ENCODE results near the gene ATG9B.

ATG9B gene

DNA sequence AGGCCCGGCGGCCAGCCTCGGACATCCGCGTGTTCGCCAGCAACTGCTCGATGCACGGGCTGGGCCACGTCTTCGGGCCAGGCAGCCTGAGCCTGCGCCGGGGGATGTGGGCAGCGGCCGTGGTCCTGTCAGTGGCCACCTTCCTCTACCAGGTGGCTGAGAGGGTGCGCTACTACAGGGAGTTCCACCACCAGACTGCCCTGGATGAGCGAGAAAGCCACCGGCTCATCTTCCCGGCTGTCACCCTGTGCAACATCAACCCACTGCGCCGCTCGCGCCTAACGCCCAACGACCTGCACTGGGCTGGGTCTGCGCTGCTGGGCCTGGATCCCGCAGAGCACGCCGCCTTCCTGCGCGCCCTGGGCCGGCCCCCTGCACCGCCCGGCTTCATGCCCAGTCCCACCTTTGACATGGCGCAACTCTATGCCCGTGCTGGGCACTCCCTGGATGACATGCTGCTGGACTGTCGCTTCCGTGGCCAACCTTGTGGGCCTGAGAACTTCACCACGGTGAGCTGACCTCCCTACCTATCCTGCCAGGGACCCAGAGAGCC lies 24.7 kb upstream of the ATG9B start:
- H3K36me3 ChIP-seq (replicated peaks), result no peaks in the 10 kb centered on the region
- TF ChIP-seq, protein P1, sequence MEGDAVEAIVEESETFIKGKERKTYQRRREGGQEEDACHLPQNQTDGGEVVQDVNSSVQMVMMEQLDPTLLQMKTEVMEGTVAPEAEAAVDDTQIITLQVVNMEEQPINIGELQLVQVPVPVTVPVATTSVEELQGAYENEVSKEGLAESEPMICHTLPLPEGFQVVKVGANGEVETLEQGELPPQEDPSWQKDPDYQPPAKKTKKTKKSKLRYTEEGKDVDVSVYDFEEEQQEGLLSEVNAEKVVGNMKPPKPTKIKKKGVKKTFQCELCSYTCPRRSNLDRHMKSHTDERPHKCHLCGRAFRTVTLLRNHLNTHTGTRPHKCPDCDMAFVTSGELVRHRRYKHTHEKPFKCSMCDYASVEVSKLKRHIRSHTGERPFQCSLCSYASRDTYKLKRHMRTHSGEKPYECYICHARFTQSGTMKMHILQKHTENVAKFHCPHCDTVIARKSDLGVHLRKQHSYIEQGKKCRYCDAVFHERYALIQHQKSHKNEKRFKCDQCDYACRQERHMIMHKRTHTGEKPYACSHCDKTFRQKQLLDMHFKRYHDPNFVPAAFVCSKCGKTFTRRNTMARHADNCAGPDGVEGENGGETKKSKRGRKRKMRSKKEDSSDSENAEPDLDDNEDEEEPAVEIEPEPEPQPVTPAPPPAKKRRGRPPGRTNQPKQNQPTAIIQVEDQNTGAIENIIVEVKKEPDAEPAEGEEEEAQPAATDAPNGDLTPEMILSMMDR (IDR thresholded peaks at IDR 0.05; ENCODE audit: low read depth, low read length, missing control alignments), result no peak
- H3K27me3 ChIP-seq (replicated peaks), result peaks cover 7% of the 10 kb centered on the region
- no peak overlapping the region for H3K27ac ChIP-seq
- DNase-seq, result no peak
- no peak overlapping the region for H3K4me3 ChIP-seq (ENCODE audit: low read depth, low read length)
- in situ Hi-C loops (cut with HindIII; ENCODE audit: low pct_ligation_motif_present, low sequenced_read_pairs), result no loop called here

DNA sequence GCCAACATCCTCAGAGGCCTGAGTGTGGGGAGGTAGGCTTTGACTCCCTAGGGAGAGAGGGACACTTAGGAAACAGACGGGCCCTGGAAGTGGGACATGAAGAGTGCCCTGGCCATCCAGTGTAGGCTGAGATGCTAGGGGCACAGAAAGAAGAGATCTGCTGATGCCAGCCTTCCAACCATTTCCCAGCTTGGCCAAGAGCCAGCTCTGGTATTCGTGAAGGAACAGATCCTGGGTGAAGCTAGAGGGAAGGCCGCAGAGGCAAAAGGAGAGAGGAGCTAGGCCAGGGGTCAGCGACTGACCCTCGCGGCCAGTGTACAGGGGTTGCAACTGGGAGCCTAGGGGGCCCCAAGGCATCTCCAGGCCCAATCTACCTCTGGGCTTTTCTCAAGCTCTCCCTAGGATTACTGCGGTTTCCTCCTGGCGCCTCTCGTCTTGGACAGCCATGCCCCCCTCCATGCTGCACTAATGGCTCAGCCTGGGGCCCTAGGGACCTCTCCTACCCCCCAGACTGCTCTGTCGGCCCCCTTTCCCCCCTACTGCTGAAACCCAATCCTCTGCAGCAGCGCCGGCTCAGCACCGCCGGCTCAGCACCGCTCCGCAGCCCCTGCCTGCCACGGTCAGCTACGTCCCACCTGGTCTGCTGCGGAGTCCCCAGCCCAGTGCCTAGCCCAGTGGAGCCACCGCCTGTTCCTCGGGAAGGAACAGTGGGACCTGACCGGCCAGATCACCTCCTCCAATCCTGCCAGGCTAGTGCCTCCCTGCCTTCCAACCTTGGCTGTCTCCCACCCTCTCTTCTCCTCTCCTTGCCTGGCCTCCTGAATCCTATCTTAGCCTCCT lies 23.9 kb upstream of the ATG9B start, which contains the start of gene ASIC3:
TSS of gene ASIC3 (plus strand) at position 556 of the 840 bp plus-strand sequence. CDS start 355 bp downstream, outside the sequence.
- Histone ChIP-seq H3K27me3 (replicated peaks) (peaks cover 7% of the 10 kb centered on the region), H3K4me3 (ENCODE audit: low read depth, low read length) (no peak within 1 kb of the TSS), H3K36me3 (replicated peaks) (no peaks in the 10 kb centered on the region), H3K27ac (no peak within 1 kb of the TSS)
- no peak for DNase-seq
- in situ Hi-C loops (cut with HindIII; ENCODE audit: low pct_ligation_motif_present, low sequenced_read_pairs), result no loop called here
- TF ChIP-seq, protein P1 (IDR thresholded peaks at IDR 0.05; ENCODE audit: low read depth, low read length, missing control alignments), result no peak

DNA sequence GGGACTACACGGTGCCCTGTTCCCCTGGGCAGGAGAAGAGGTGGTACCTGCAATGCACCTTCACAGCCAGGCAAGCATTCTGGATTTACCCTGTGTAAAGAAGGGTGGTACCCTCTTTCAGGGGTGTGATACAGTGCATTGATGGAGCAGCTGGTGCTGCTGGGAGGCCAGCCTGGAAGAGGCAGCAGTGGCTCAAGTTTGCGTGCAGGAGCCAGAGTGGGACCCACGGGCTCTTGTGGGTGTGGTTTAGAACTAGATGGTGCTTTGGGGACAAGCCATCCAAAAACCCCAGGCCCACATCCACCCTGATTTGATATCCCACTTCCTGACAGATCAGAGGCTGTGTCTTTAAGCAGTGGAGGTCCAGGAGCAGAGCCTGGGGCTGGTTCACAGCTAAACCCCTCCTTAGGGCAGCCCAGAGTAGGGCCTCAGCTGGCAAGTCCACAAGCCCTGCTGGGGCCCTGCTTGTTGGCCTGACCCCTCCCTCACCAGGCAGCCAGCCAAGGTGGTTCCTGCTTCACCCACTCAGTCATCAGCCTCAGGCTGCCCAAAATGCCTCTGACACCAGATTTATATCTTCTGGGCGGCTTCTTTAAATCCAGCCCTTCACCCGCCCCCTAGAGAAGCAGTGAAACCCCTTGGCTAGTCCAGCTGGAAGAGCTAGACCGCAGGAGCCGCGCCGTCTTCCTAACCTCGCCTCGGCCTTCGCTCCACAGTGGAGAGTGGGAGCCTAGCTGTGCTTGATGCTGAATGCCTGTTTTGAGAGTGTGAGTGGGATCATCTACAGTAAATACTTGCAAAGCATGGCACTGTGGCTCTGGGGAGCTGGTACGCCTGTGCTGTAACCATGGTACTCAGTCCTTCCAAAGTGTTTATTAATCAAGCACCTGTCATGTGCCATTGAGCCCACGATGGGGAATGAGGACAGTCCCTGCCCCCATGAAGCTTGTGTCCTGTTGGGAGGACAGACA lies 22.6 kb upstream of the ATG9B start:
- TF ChIP-seq, protein P1 (IDR thresholded peaks at IDR 0.05; ENCODE audit: low read depth, low read length, missing control alignments), result no peak
- no peak for DNase-seq

DNA sequence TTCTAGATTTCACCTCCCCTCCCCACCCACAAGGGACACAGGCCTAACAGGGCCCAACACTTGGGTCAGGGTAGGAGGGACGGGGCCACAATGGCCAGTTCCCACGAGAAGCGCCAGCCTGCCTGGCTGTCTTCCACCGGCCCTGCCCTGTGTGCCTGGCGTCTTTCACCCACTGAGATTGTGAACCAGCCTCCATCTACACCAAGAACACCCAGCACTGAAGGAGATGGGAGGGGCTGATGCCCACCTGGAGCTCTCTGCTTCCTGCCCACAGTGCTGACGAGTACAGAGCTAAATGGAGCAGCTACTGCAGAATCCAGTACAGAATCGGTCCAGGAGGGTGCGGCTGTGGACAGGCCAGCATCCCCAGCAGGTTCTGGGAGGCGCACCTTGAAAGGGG lies 21.7 kb upstream of the ATG9B start:
- in situ Hi-C loops (cut with HindIII; ENCODE audit: low pct_ligation_motif_present, low sequenced_read_pairs), result no loop called here
- DNase-seq, result no peak
- H3K4me3 ChIP-seq (ENCODE audit: low read depth, low read length), result no peak overlapping the region
- TF ChIP-seq, protein P1 (IDR thresholded peaks at IDR 0.05; ENCODE audit: low read depth, low read length, missing control alignments), result no peak
- no peak overlapping the region for H3K27ac ChIP-seq
- H3K27me3 ChIP-seq (replicated peaks), result peaks cover 7% of the 10 kb centered on the region
- H3K36me3 ChIP-seq (replicated peaks), result no peaks in the 10 kb centered on the region

More for the DNA sequence above, 22.6 kb upstream of the ATG9B start:
- no peak overlapping the region for H3K27ac ChIP-seq
- in situ Hi-C loops (cut with HindIII; ENCODE audit: low pct_ligation_motif_present, low sequenced_read_pairs), result no loop called here
- H3K36me3 ChIP-seq (replicated peaks), result no peaks in the 10 kb centered on the region
- H3K4me3 ChIP-seq (ENCODE audit: low read depth, low read length), result no peak overlapping the region
- H3K27me3 ChIP-seq (replicated peaks), result peaks cover 7% of the 10 kb centered on the region

DNA sequence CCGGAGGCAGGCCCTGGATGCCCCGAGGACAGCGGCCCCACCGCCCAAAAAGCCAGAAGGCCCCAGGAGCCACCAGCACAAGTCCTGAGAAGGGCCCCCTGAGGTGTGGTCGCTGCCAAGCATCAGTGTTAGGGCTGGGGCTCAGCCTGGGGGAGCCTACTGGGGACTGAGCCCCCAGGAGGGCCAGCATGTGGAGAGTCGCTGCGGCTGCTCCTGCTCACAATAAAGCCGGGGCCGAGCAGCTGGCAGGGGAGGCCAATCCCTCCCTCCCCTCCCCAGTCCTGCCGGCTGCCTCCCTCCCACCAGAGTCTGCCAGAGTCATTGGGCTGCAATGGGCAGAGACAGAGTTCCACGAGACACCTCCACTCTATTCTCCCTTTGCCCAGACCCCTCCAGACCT lies 21.0 kb upstream of the ATG9B start:
- no peak for DNase-seq
- H3K27ac ChIP-seq, result no peak overlapping the region
- in situ Hi-C loops (cut with HindIII; ENCODE audit: low pct_ligation_motif_present, low sequenced_read_pairs), result no loop called here
- peaks cover 4% of the 10 kb centered on the region for H3K27me3 ChIP-seq (replicated peaks)
- no peak overlapping the region for H3K4me3 ChIP-seq (ENCODE audit: low read depth, low read length)
- TF ChIP-seq, protein P1 (IDR thresholded peaks at IDR 0.05; ENCODE audit: low read depth, low read length, missing control alignments), result no peak
- no peaks in the 10 kb centered on the region for H3K36me3 ChIP-seq (replicated peaks)
